Pancreas (tissue), 10 donors: ENCODE results near the gene SDK1. TPM values are rescaled to one million over a fixed set of nuclear protein-coding genes. Genes with fewer than 3 reads are reported as not detected.

Experiments used
- ATAC-seq, 4 donors: fragments of 200-7000 bp; cut with Tn5 transposase; one replicate each; pipeline versions ENCODE4 v1.8.0 to v1.9.1; 2020; ENCODE audit warnings: mild to moderate bottlenecking in 4 of 4, moderate library complexity in 4 of 4
- DNase-seq, 6 donors: peaks; one replicate each; pipeline ENCODE4 v3.0.0-alpha.2; 2020
- FAIRE-seq: peaks from 2 replicates; lab custom pipeline; 2012; peaks lifted over from hg19 to GRCh38; lab: Jason Lieb, UNC
- H3K27ac ChIP-seq, 4 donors: fragments of 200-600 bp; sonication (generic); 1 replicate in 3 of 4; 2 replicates in 1 of 4; pipeline versions ENCODE4 v1.5.0 to v1.8.0; 2020
- H3K27me3 ChIP-seq, 4 donors: fragments of 200-600 bp; one replicate each; pipeline ENCODE4 v1.8.0; 2021
- H3K36me3 ChIP-seq, 3 donors: fragments of 200-600 bp; sonication (generic) in 1 of 3; one replicate each; pipeline versions ENCODE4 v1.5.0 to v1.8.0; 2020 to 2021
- H3K4me1 ChIP-seq, 3 donors: fragments of 200-600 bp; one replicate each; pipeline ENCODE4 v1.8.0; 2021
- H3K4me3 ChIP-seq, 4 donors: fragments of 200-600 bp; sonication (generic) in 2 of 4; one replicate each; pipeline versions ENCODE4 v1.5.0 to v1.8.0; 2020 to 2021
- H3K9me3 ChIP-seq, 4 donors: fragments of 200-600 bp; one replicate each; pipeline ENCODE4 v1.8.0; 2021
- CTCF ChIP-seq, 4 donors: fragments of 200-600 bp; sonication (generic) in 3 of 4; IDR thresholded peaks; one replicate each; pipeline versions ENCODE4 v1.5.0 to v1.8.0; 2021; ENCODE audit warnings: antibody characterized with exemption in 4 of 4
- WGBS, 2 donors: extraction: QIAGEN DNeasy Blood & Tissue Kit; methylation state at CpG; one replicate each; pipeline ENCODE4 v1.1.7; 2013; 5-methylcytosine and 5-hydroxymethylcytosine counted together
- intact Hi-C, 3 donors: fragments of 100-400 bp; cut with DNase I; formaldehyde crosslinking; loops; one replicate each; pipeline versions ENCODE4 v1.11.1 to v1.14.2; 2022
- polyA plus RNA-seq, 2 donors: library from polyadenylated mRNA; stranded (reverse); fragments of 200-250 nt; gene quantifications; one replicate each; pipeline ENCODE4 v1.2.3, GENCODE V29; 2013
- total RNA-seq, 6 donors: library from RNA; stranded (reverse); fragmentation: NEBNext Ultra II Directional in 4 of 6; extraction: Animal tissue kit (Norgen Biotek cat#: 25700) in 4 of 6; gene quantifications; one replicate each; pipeline versions ENCODE4 v1.2.1 to v1.2.4, GENCODE V29; 2021 to 2023
- donor health status: healthy with polysubstance abuse.
- donor health status: DM: no; HTN: no; CAD: no; lungs with moderate emphysema.
- donor health status: DM: no; HTN: no; CAD: no.
- donor health status: control.
- donor health status: control.
- donor health status: Bipolar disorder and iron deficiency.
- donor health status: DM: yes; HTN: yes; CAD: no.
- donor health status: DM: no; HTN: no; CAD: no.
- donor health status: DM: no; HTN: no; CAD: no.
- donor health status: DM: yes; HTN: yes; CAD: no.

The SDK1 gene
- total and polyA plus RNA-seq, 8 donors: 10.8 to 30.8 (median 19.8) TPM

- Histone ChIP-seq H3K4me1 (no peaks in the 10 kb centered on the region), H3K9me3 (no peaks in the 10 kb centered on the region), H3K36me3 (no peaks in the 10 kb centered on the region), H3K27ac (no peak overlapping the region), H3K27me3 (no peaks in the 10 kb centered on the region), H3K4me3 (no peak overlapping the region)
- TF ChIP-seq CTCF (IDR thresholded peaks at IDR 0.05): no peak
- intact Hi-C loops: no loop called here
- peak in 1 of 6 donors; percentile 32 for DNase-seq
- 95 to 96% methylated on average over 14 of the region's 14 CpGs for WGBS, 2 donors
- no peak for FAIRE-seq
- ATAC-seq: no peak
Observed at GRCh38 chr7:4166340-4166739, 865.3 kb downstream of the SDK1 start.

DNA sequence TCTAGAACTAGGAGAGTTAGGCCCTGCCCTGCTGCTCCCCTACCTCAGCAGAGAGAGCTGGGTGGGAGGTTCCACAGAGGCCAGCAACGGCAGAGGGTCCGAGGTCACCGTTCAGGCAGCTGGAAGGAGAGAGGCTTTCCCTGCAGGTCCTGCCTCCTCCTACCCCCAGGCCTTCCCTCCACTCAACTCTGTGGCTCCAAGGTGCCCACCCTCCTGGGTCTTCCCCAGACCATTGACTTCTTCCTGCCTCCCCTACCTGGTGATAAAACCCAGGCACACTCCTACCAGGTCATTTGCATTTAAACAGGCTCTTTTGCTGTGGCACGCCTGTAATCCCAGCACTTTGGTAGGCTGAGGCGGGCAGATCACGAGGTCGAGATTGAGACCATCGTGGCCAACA, 865.8 kb downstream of the SDK1 start:
- WGBS, 2 donors: 94 to 97% methylated on average over 8 of the region's 8 CpGs
- ATAC-seq (no peak), FAIRE-seq (no peak), DNase-seq (peak in 1 of 6 donors; percentile 30)
- no peaks in the 10 kb centered on the region for H3K36me3 ChIP-seq
- intact Hi-C loops: no loop called here
- H3K4me1 ChIP-seq: no peaks in the 10 kb centered on the region
- no peak overlapping the region for H3K27ac ChIP-seq
- no peaks in the 10 kb centered on the region for H3K27me3 ChIP-seq
- no peak overlapping the region for H3K4me3 ChIP-seq
- TF ChIP-seq CTCF (IDR thresholded peaks at IDR 0.05): no peak
- H3K9me3 ChIP-seq: no peaks in the 10 kb centered on the region

GRCh38 chr7:4167385-4167910, 866.4 kb downstream of the SDK1 start:
- 89 to 91% methylated on average over 10 of the region's 10 CpGs for whole genome bisulfite sequencing, 2 donors
- FAIRE-seq (no peak), ATAC-seq (no peak), DNase-seq (peak in 1 of 6 donors; percentile 36)
- no peak overlapping the region for H3K27ac ChIP-seq
- H3K9me3 ChIP-seq: no peaks in the 10 kb centered on the region
- no peaks in the 10 kb centered on the region for H3K4me1 ChIP-seq
- intact Hi-C loops: no loop called here
- no peak overlapping the region for H3K4me3 ChIP-seq
- no peaks in the 10 kb centered on the region for H3K36me3 ChIP-seq
- no peak for TF ChIP-seq CTCF (IDR thresholded peaks at IDR 0.05)
- no peaks in the 10 kb centered on the region for H3K27me3 ChIP-seq

DNA sequence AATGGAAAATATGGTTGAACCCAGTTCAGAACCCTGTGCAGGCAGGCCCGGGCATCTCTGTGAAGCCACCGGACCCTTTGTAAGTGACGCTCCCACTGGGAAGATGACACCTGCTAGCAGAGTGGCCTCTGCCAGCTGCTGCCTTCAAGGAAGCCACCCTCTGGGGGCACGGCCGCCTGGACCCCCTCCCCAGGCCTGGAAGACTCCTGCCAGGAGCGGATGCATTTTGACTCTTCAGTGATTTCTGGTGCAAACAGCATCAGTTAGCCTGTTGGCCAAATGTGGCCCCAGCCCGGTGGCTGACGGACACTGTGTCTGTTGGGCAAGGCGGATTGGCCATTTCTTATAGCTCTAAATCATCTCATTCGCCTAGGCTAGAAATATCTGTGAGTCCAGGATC, 867.0 kb downstream of the SDK1 start:
- WGBS, 2 donors: 94 to 99% methylated on average over 10 of the region's 10 CpGs
- no peaks in the 10 kb centered on the region for H3K9me3 ChIP-seq
- no peak for TF ChIP-seq CTCF (IDR thresholded peaks at IDR 0.05)
- DNase-seq: peak in 1 of 6 donors; percentile 40
- intact Hi-C loops: no loop called here
- no peak for ATAC-seq
- no peaks in the 10 kb centered on the region for H3K4me1 ChIP-seq
- no peak overlapping the region for H3K4me3 ChIP-seq
- no peak overlapping the region for H3K27ac ChIP-seq
- H3K36me3 ChIP-seq: no peaks in the 10 kb centered on the region
- FAIRE-seq: no peak
- no peaks in the 10 kb centered on the region for H3K27me3 ChIP-seq

DNA sequence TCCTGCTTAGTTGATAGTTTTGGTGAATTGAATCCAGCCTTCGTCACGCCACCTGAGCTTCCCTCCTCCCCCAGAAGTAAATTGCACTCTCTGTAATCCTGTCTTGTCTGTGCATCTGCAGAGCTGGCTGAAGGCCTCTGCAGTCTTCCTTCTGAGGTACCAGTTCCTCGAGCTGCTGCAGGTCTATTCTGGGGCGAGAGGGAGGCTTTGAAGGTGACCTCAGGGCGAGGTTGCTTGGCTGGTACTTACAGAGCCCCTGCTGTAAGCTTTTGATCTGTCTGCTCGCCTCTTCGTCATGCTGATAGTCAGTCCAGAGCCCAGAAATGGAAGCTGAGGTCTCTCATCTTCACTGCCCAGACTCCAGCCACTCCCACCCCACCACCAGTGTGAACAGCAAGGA, 867.5 kb downstream of the SDK1 start:
- intact Hi-C loops: no loop called here
- no peak for DNase-seq
- H3K9me3 ChIP-seq: no peaks in the 10 kb centered on the region
- no peak overlapping the region for H3K27ac ChIP-seq
- WGBS, 2 donors: 75 to 76% methylated on average over 7 of the region's 7 CpGs
- H3K36me3 ChIP-seq: no peaks in the 10 kb centered on the region
- no peak for TF ChIP-seq CTCF (IDR thresholded peaks at IDR 0.05)
- no peaks in the 10 kb centered on the region for H3K4me1 ChIP-seq
- H3K27me3 ChIP-seq: no peaks in the 10 kb centered on the region
- H3K4me3 ChIP-seq: no peak overlapping the region
- ATAC-seq: no peak
- no peak for FAIRE-seq
